Measurements from ENCODE around the gene SETD2.

GRCh38 chr3:47008234-47008796 is 155.6 kb downstream of the SETD2 start:
- TF ChIP-seq KLF10 (CRISPR knock-in tag; IDR thresholded peaks at IDR 0.05): no peak
- TF ChIP-seq L3MBTL2 (IDR thresholded peaks at IDR 0.05): no peak
- TF ChIP-seq POLR2A (conservative IDR thresholded peaks at IDR 0.05): peak; percentile 11; the same call in 1 of the 2 replicates
- no peak for TF ChIP-seq CTCF (IDR thresholded peaks at IDR 0.05 in 2 of 3, conservative IDR thresholded peaks at IDR 0.05 in 1 of 3; ENCODE audit: insufficient read depth in 2 of 3, low read depth in 1 of 3, low read length in 3 of 3)
- TF ChIP-seq NFE2L1 (tag; IDR thresholded peaks at IDR 0.05; ENCODE audit: borderline replicate concordance, low read depth): no peak
- no peak for TF ChIP-seq ZNF695 (CRISPR knock-in tag; IDR thresholded peaks at IDR 0.05)
- TF ChIP-seq RAD21 (CRISPR knock-in tag; conservative IDR thresholded peaks at IDR 0.05 in 1 of 2, IDR thresholded peaks at IDR 0.05 in 1 of 2): no peak
- no peak for TF ChIP-seq CHD1 (IDR thresholded peaks at IDR 0.05; ENCODE audit: low read length)
- no peak for TF ChIP-seq DPF2 (IDR thresholded peaks at IDR 0.05)
- TF ChIP-seq LEF1 (IDR thresholded peaks at IDR 0.05): no peak
- no peak for TF ChIP-seq E2F6 (IDR thresholded peaks at IDR 0.05; ENCODE audit: borderline replicate concordance in 1 of 2, extremely low read depth in 1 of 2, insufficient read depth in 1 of 2, insufficient read length in 1 of 2, low read depth in 1 of 2, low read length in 1 of 2, poor library complexity in 1 of 2, severe bottlenecking in 1 of 2)
- no peak for TF ChIP-seq TCF7L2 (IDR thresholded peaks at IDR 0.05; ENCODE audit: low read depth, low read length)
- TF ChIP-seq HES1 (IDR thresholded peaks at IDR 0.05; ENCODE audit: low read depth): no peak
